Muscle layer of colon (tissue), 2 donors: ENCODE measurements around the gene PHRF1.

ENCODE experiments used
- H3K27ac ChIP-seq: one replicate; pipeline ENCODE4 v1.7.0; 2013; ENCODE audit warnings: low read depth, mild to moderate bottlenecking, low read length, moderate library complexity
- H3K27me3 ChIP-seq, 2 donors: one replicate each; pipeline ENCODE4 v1.7.0; 2013; ENCODE audit warnings: low read length in 2 of 2, mild to moderate bottlenecking in 2 of 2; ENCODE audit not compliant: insufficient read depth in 2 of 2, control insufficient read depth in 1 of 2
- H3K36me3 ChIP-seq: one replicate; pipeline ENCODE4 v1.7.0; 2013; ENCODE audit warnings: mild to moderate bottlenecking, low read length; ENCODE audit not compliant: insufficient read depth
- H3K4me1 ChIP-seq: one replicate; pipeline ENCODE4 v1.7.0; 2013; ENCODE audit warnings: mild to moderate bottlenecking, low read length; ENCODE audit not compliant: insufficient read depth
- H3K4me3 ChIP-seq, 2 donors: one replicate each; pipeline ENCODE4 v1.7.0; 2013; ENCODE audit warnings: low read length in 2 of 2, low read depth in 1 of 2, mild to moderate bottlenecking in 1 of 2, moderate library complexity in 1 of 2
- H3K9ac ChIP-seq: one replicate; pipeline ENCODE4 v1.7.0; 2013; ENCODE audit warnings: low read length
- H3K9me3 ChIP-seq: one replicate; pipeline ENCODE4 v1.7.0; 2013; ENCODE audit warnings: mild to moderate bottlenecking, low read length
- donor health status: abdominal sarcoma.
- donor health status: Adenocarcinoma of cecum.

Gene PHRF1

GRCh38 chr11:575996-576768, at the start of gene PHRF1:
TSS of gene PHRF1 (plus strand) at chr11:576470. CDS start at chr11:581513, 5,043 bp downstream.
- no peaks in the 10 kb centered on the region for H3K9me3 ChIP-seq
- no peaks in the 10 kb centered on the region for H3K36me3 ChIP-seq
- H3K4me1 ChIP-seq = peaks cover 36% of the 10 kb centered on the region
- peak within 1 kb of the TSS; percentile 73 for H3K27ac ChIP-seq
- H3K27me3 ChIP-seq = peaks cover 0 to 11% of the 10 kb centered on the region in 2 donors
- H3K4me3 ChIP-seq = peak within 1 kb of the TSS; percentile 95 to 99
- peak within 1 kb of the TSS; percentile 93 for H3K9ac ChIP-seq

GRCh38 chr11:528166-528814, 48.0 kb upstream of the PHRF1 start:
- Histone ChIP-seq H3K9me3 (no peaks in the 10 kb centered on the region), H3K36me3 (peaks cover 11% of the 10 kb centered on the region), H3K27ac (no peak overlapping the region), H3K9ac (no peak overlapping the region), H3K4me1 (no peaks in the 10 kb centered on the region), H3K4me3 (no peak overlapping the region), H3K27me3 (no peaks in the 10 kb centered on the region)

- no peak overlapping the region for H3K9ac ChIP-seq
Measured at GRCh38 chr11:528815-529727, 47.2 kb upstream of the PHRF1 start.

GRCh38 chr11:529728-530411, 46.4 kb upstream of the PHRF1 start:
- H3K27me3 ChIP-seq = no peaks in the 10 kb centered on the region
- no peaks in the 10 kb centered on the region for H3K9me3 ChIP-seq
- H3K4me3 ChIP-seq = no peak overlapping the region
- H3K27ac ChIP-seq = no peak overlapping the region
- peaks cover 11% of the 10 kb centered on the region for H3K36me3 ChIP-seq
- peaks cover 6% of the 10 kb centered on the region for H3K4me1 ChIP-seq
- no peak overlapping the region for H3K9ac ChIP-seq

More at GRCh38 chr11:528815-529727, 47.2 kb upstream of the PHRF1 start:
- H3K9me3 ChIP-seq = no peaks in the 10 kb centered on the region
- no peak overlapping the region for H3K4me3 ChIP-seq
- no peak overlapping the region for H3K27ac ChIP-seq
- H3K27me3 ChIP-seq = no peaks in the 10 kb centered on the region
- H3K36me3 ChIP-seq = peaks cover 11% of the 10 kb centered on the region
- H3K4me1 ChIP-seq = peaks cover under 1% of the 10 kb centered on the region

- Histone ChIP-seq H3K4me1 (peaks cover 6% of the 10 kb centered on the region), H3K27ac (no peak overlapping the region), H3K4me3 (no peak overlapping the region), H3K36me3 (peaks cover 11% of the 10 kb centered on the region), H3K27me3 (peaks cover 0 to 4% of the 10 kb centered on the region in 2 donors), H3K9ac (no peak overlapping the region), H3K9me3 (no peaks in the 10 kb centered on the region)
Measured at GRCh38 chr11:530960-531831, 45.1 kb upstream of the PHRF1 start.

GRCh38 chr11:531919-532526, 44.2 kb upstream of the PHRF1 start:
- Histone ChIP-seq H3K27me3 (peaks cover 1 to 11% of the 10 kb centered on the region in 2 donors), H3K4me1 (peaks cover 8% of the 10 kb centered on the region), H3K4me3 (no peak overlapping the region), H3K9me3 (no peaks in the 10 kb centered on the region), H3K36me3 (peaks cover 11% of the 10 kb centered on the region), H3K27ac (no peak overlapping the region), H3K9ac (no peak overlapping the region)

- H3K4me1 ChIP-seq = peaks cover 13% of the 10 kb centered on the region
- H3K9me3 ChIP-seq = no peaks in the 10 kb centered on the region
- H3K9ac ChIP-seq = no peak overlapping the region
- H3K27ac ChIP-seq = no peak overlapping the region
- H3K27me3 ChIP-seq = peaks cover 7 to 17% of the 10 kb centered on the region in 2 donors
- peaks cover 11% of the 10 kb centered on the region for H3K36me3 ChIP-seq
- H3K4me3 ChIP-seq = no peak overlapping the region
Measured at GRCh38 chr11:532527-532985, 43.7 kb upstream of the PHRF1 start.

GRCh38 chr11:532986-533585, 43.2 kb upstream of the PHRF1 start:
- Histone ChIP-seq H3K36me3 (peaks cover 11% of the 10 kb centered on the region), H3K4me1 (peaks cover 14% of the 10 kb centered on the region), H3K9me3 (no peaks in the 10 kb centered on the region), H3K27me3 (peaks cover 11 to 22% of the 10 kb centered on the region in 2 donors), H3K27ac (no peak overlapping the region), H3K9ac (no peak overlapping the region), H3K4me3 (no peak overlapping the region)

GRCh38 chr11:533586-534395, 42.5 kb upstream of the PHRF1 start:
- H3K27ac ChIP-seq = no peak overlapping the region
- H3K27me3 ChIP-seq = peaks cover 11 to 27% of the 10 kb centered on the region in 2 donors
- H3K4me1 ChIP-seq = peaks cover 14% of the 10 kb centered on the region
- no peaks in the 10 kb centered on the region for H3K9me3 ChIP-seq
- H3K36me3 ChIP-seq = peaks cover 11% of the 10 kb centered on the region
- H3K4me3 ChIP-seq = peak overlapping the region; percentile 67 to 85
- no peak overlapping the region for H3K9ac ChIP-seq
